Naive B cell (primary cell): ENCODE data around the gene ACTR8. TPM values are rescaled to one million over a fixed set of nuclear protein-coding genes. Genes with fewer than 3 reads are reported as not detected.

ENCODE experiments used
- ATAC-seq, 2 donors: fragments of 150-1000 bp; cut with Tn5 transposase; 2 replicates each; pipeline ENCODE4 v1.10.0; 2021; ENCODE audit warnings: low read depth in 2 of 2, mild to moderate bottlenecking in 2 of 2, moderate library complexity in 2 of 2
- DNase-seq: peaks from one replicate; pipeline ENCODE4 v3.0.0; 2022
- H3K27ac Mint-ChIP-seq, 6 donors: one replicate each; pipeline ENCODE4 v1.8.0; 2020 to 2022; ENCODE audit warnings: mild to moderate bottlenecking in 6 of 6, mixed read lengths in 6 of 6, moderate library complexity in 5 of 6, inconsistent platforms in 2 of 6
- H3K27me3 Mint-ChIP-seq, 3 donors: one replicate each; pipeline ENCODE4 v1.8.0; 2021 to 2022; ENCODE audit warnings: mixed read lengths in 3 of 3, mild to moderate bottlenecking in 1 of 3
- H3K36me3 Mint-ChIP-seq, 2 donors: one replicate each; pipeline ENCODE4 v1.8.0; 2020 to 2022; ENCODE audit warnings: mixed read lengths in 2 of 2, inconsistent platforms in 1 of 2, mild to moderate bottlenecking in 1 of 2
- H3K4me1 Mint-ChIP-seq, 3 donors: one replicate each; pipeline ENCODE4 v1.8.0; 2020 to 2022; ENCODE audit warnings: mixed read lengths in 3 of 3, inconsistent platforms in 1 of 3, mild to moderate bottlenecking in 1 of 3, moderate library complexity in 1 of 3
- H3K4me3 Mint-ChIP-seq, 8 donors: one replicate each; pipeline ENCODE4 v1.8.0; 2020 to 2022; ENCODE audit warnings: mild to moderate bottlenecking in 8 of 8, mixed read lengths in 8 of 8, moderate library complexity in 8 of 8, inconsistent platforms in 2 of 8
- H3K9me3 Mint-ChIP-seq, 7 donors: one replicate each; pipeline ENCODE4 v1.8.0; 2020 to 2022; ENCODE audit warnings: mixed read lengths in 7 of 7, mild to moderate bottlenecking in 5 of 7, inconsistent platforms in 2 of 7, moderate library complexity in 1 of 7
- polyA plus RNA-seq, 6 donors: library from polyadenylated mRNA; unstranded; fragments of 300-500 nt; fragmentation: Illumina TruSeq; gene quantifications; one replicate each; pipeline ENCODE4 v1.2.3, GENCODE V29; 2021; ENCODE audit warnings: low read depth in 6 of 6

Gene ACTR8
- polyA plus RNA-seq, 6 donors from 2014 or later = 8.3 to 26.6 (median 15.4) TPM

- H3K36me3 Mint-ChIP-seq = peaks cover 8% of the 10 kb centered on the region in 2 donors
- H3K9me3 Mint-ChIP-seq = no peaks in the 10 kb centered on the region
- no peaks in the 10 kb centered on the region for H3K27me3 Mint-ChIP-seq
- peaks cover 0 to 16% (median 7%) of the 10 kb centered on the region in 3 donors for H3K4me1 Mint-ChIP-seq
- H3K27ac Mint-ChIP-seq = peak overlapping the region in 2 of 6 donors; percentile 12 to 76
- no peak for ATAC-seq
- DNase-seq = no peak
- H3K4me3 Mint-ChIP-seq = no peak overlapping the region
Measured at GRCh38 chr3:53858096-53858741, 23.7 kb downstream of the ACTR8 start.

- peaks cover 2 to 4% of the 10 kb centered on the region in 2 donors for H3K36me3 Mint-ChIP-seq
- ATAC-seq (no peak), DNase-seq (no peak)
- H3K27me3 Mint-ChIP-seq = no peaks in the 10 kb centered on the region
- peak overlapping the region in 3 of 6 donors; percentile 29 to 44 (median 39) for H3K27ac Mint-ChIP-seq
- H3K9me3 Mint-ChIP-seq = no peaks in the 10 kb centered on the region
- H3K4me3 Mint-ChIP-seq = no peak overlapping the region
- peaks cover 0 to 14% (median 7%) of the 10 kb centered on the region in 3 donors for H3K4me1 Mint-ChIP-seq
Measured at GRCh38 chr3:53856964-53857363, 25.0 kb downstream of the ACTR8 start.

DNA sequence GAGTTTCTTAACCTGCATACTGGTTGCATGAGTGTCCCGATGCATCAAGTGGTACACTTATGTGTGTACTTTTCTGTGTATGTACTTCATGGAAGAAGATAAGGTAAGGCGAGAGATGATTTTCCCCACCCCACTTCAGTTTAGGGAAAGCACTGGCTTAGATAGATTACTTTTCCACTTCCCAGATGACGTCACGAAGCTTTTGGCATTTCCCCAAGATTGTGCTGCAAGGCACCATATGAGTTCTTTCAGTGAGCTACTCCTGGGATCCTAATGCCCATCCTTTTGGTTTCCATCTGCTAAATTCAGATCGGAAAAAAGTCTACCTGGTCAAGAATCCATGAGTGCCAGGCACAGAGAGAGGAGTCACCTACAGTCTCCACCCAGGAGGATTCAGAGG lies 31.1 kb downstream of the ACTR8 start:
- no peaks in the 10 kb centered on the region for H3K9me3 Mint-ChIP-seq
- DNase-seq (no peak), ATAC-seq (no peak)
- H3K27me3 Mint-ChIP-seq = peaks cover 19 to 40% (median 34%) of the 10 kb centered on the region in 3 donors
- no peaks in the 10 kb centered on the region for H3K36me3 Mint-ChIP-seq
- H3K27ac Mint-ChIP-seq = no peak overlapping the region
- H3K4me3 Mint-ChIP-seq = no peak overlapping the region
- peaks cover 0 to 4% (median 0%) of the 10 kb centered on the region in 3 donors for H3K4me1 Mint-ChIP-seq

DNA sequence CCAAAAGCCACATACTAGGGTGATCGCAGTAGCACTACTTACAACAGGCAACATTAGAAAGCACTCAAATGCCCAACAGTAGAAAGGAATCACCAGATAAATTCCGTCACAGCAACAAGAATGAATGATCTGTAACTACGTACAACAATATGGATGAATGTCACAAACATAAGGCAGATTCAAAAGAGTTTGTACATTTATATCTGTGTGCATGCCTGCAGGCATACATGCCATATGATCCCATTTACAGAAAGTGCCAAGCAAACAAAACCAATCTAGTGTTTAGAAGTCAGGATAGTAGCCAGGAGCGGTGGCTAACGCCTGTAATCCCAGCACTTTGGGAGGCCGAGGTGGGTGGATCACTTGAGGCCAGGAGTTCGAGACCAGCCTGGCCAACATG lies 32.0 kb downstream of the ACTR8 start:
- H3K27me3 Mint-ChIP-seq = peaks cover 24 to 44% (median 42%) of the 10 kb centered on the region in 3 donors
- H3K4me3 Mint-ChIP-seq = no peak overlapping the region

GRCh38 chr3:53846851-53847155 lies 35.1 kb downstream of the ACTR8 start:
- Mint-ChIP-seq H3K4me1 (peaks cover 10 to 23% (median 16%) of the 10 kb centered on the region in 3 donors), H3K27me3 (peaks cover 43 to 73% (median 69%) of the 10 kb centered on the region in 3 donors), H3K9me3 (no peaks in the 10 kb centered on the region), H3K27ac (peak overlapping the region in 1 of 6 donors; percentile 42), H3K36me3 (no peaks in the 10 kb centered on the region), H3K4me3 (peak overlapping the region; percentile 70 to 88 (median 72))
- no peak for ATAC-seq
- DNase-seq = no peak

More for the DNA sequence above, 32.0 kb downstream of the ACTR8 start:
- Mint-ChIP-seq H3K9me3 (no peaks in the 10 kb centered on the region), H3K36me3 (no peaks in the 10 kb centered on the region), H3K4me1 (peaks cover 4 to 6% (median 5%) of the 10 kb centered on the region in 3 donors), H3K27ac (no peak overlapping the region)
- DNase-seq = no peak
- ATAC-seq = no peak

DNA sequence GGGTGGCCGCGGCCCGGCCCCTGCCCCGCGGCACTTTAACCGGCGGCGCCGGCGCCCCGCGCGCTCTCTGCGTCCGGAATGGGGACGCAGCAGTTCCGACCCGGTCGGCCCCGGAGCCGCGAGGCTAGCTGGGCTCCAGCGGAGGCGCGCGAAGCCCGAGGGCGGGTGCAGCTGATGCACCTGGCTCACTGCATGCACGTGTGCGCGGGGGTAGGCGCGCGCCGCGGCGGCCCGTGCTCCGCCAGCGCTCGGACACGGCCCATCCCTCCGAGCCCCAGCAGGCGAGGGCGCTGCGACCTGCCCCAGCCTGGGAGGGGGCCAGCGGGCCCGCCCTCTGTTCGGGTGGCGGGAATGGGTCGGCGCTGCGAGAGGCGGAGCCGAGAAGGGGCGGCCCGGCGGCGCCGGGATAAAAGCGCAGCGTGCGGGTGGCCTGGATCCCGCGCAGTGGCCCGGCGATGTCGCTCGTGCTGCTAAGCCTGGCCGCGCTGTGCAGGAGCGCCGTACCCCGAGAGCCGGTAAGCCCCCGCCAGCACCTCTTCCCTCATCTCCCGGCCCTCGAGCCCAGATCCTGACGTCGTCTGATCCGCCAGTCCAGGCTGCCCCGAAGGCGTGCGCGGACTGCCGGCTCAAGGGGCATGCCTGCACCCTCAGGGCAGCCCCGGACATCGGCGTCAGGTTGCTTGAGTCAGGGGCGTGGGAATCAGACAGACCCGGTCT lies 35.7 kb downstream of the ACTR8 start, which contains the start of the genes CHDH and IL17RB:
Gene CHDH, minus strand, starts transcription at position 286 of the 717 bp plus-strand sequence. CDS start 22,411 bp downstream, outside the sequence.
Gene IL17RB, plus strand, starts transcription at position 435 of the 717 bp plus-strand sequence. Its CDS starts 21 bp downstream, at position 456.
- peak within 1 kb of the TSS; percentile 70 to 88 (median 72) for H3K4me3 Mint-ChIP-seq
- no peak for DNase-seq
- no peaks in the 10 kb centered on the region for H3K36me3 Mint-ChIP-seq
- peak within 1 kb of the TSS in 1 of 6 donors; percentile 42 for H3K27ac Mint-ChIP-seq
- ATAC-seq = peak; percentile 48 to 63
- peaks cover 43 to 72% (median 69%) of the 10 kb centered on the region in 3 donors for H3K27me3 Mint-ChIP-seq
- no peaks in the 10 kb centered on the region for H3K9me3 Mint-ChIP-seq
- peaks cover 10 to 23% (median 16%) of the 10 kb centered on the region in 3 donors for H3K4me1 Mint-ChIP-seq

GRCh38 chr3:53845881-53846133 lies 36.1 kb downstream of the ACTR8 start:
- no peak for DNase-seq
- Mint-ChIP-seq H3K36me3 (no peaks in the 10 kb centered on the region), H3K4me1 (peaks cover 10 to 23% (median 16%) of the 10 kb centered on the region in 3 donors), H3K9me3 (no peaks in the 10 kb centered on the region), H3K4me3 (peak overlapping the region; percentile 40 to 86 (median 72)), H3K27ac (no peak overlapping the region), H3K27me3 (peaks cover 43 to 74% (median 64%) of the 10 kb centered on the region in 3 donors)
- ATAC-seq = no peak

GRCh38 chr3:53845103-53845880 lies 36.7 kb downstream of the ACTR8 start:
- DNase-seq = no peak
- H3K27ac Mint-ChIP-seq = no peak overlapping the region
- H3K4me1 Mint-ChIP-seq = peaks cover 10 to 23% (median 16%) of the 10 kb centered on the region in 3 donors
- ATAC-seq = no peak
- no peaks in the 10 kb centered on the region for H3K36me3 Mint-ChIP-seq
- H3K4me3 Mint-ChIP-seq = peak overlapping the region; percentile 40 to 86 (median 72)
- peaks cover 43 to 78% (median 62%) of the 10 kb centered on the region in 3 donors for H3K27me3 Mint-ChIP-seq
- no peaks in the 10 kb centered on the region for H3K9me3 Mint-ChIP-seq

GRCh38 chr3:53844262-53845102 lies 37.5 kb downstream of the ACTR8 start:
- Mint-ChIP-seq H3K9me3 (no peaks in the 10 kb centered on the region), H3K4me3 (peak overlapping the region in 6 of 8 donors; percentile 49 to 86 (median 66)), H3K27me3 (peaks cover 44 to 78% (median 56%) of the 10 kb centered on the region in 3 donors), H3K4me1 (peaks cover 10 to 23% (median 16%) of the 10 kb centered on the region in 3 donors), H3K27ac (peak overlapping the region in 2 of 6 donors; percentile 52 to 85), H3K36me3 (no peaks in the 10 kb centered on the region)
- DNase-seq = no peak
- no peak for ATAC-seq

DNA sequence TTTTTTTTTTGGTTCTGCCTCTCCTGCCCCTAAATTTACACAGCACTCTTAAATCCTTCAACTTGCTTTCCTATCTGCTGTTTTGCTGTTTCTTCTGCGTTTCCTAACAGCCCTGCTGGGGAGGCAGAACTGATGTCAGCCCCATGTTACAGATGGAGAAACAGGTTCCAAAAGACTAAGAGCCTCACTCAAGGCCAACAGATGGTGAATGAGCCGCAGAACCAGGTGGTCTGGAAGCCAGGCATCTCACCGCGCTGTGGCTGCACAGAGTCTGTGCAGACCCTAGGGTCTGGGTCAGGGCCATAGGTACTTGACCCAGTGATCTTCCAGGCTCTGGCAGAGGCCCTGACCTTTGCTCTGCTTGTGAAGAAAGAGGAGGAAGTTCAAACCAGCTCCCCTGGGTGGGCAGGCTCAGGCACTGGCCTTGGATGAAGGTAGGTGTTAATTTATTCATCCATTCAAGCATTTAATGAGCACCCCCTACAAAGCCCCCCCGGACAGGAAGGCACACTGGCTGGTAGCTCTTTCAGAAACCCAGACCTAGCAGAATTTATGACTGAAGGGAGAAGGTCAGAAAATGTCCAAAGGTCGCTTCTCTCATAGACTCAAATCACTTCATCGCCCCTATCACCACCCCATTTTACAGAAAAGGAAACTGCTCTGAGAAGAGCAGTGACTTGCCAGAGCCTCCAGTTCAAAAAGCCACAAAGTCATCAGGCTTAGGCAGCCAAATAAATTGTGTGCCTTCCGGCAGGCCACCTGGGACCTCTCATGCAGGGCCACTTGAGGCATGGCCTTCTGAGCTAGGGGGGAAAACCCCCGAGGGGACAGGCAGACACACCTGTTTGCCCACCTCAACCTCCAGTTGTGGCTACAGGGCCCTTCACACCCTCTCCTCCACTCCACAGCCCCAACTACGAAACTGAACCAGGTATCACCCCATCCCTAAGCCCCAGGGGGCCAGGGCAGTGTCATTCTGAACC lies 38.5 kb downstream of the ACTR8 start:
- H3K27me3 Mint-ChIP-seq = peaks cover 46 to 77% (median 53%) of the 10 kb centered on the region in 3 donors
- no peaks in the 10 kb centered on the region for H3K9me3 Mint-ChIP-seq
- H3K27ac Mint-ChIP-seq = peak overlapping the region in 2 of 6 donors; percentile 54 to 85
- peak overlapping the region in 4 of 8 donors; percentile 25 to 67 (median 58) for H3K4me3 Mint-ChIP-seq
- DNase-seq (no peak), ATAC-seq (peak in 1 of 2 donors; percentile 35)
- no peaks in the 10 kb centered on the region for H3K36me3 Mint-ChIP-seq
- peaks cover 5 to 23% (median 16%) of the 10 kb centered on the region in 3 donors for H3K4me1 Mint-ChIP-seq

DNA sequence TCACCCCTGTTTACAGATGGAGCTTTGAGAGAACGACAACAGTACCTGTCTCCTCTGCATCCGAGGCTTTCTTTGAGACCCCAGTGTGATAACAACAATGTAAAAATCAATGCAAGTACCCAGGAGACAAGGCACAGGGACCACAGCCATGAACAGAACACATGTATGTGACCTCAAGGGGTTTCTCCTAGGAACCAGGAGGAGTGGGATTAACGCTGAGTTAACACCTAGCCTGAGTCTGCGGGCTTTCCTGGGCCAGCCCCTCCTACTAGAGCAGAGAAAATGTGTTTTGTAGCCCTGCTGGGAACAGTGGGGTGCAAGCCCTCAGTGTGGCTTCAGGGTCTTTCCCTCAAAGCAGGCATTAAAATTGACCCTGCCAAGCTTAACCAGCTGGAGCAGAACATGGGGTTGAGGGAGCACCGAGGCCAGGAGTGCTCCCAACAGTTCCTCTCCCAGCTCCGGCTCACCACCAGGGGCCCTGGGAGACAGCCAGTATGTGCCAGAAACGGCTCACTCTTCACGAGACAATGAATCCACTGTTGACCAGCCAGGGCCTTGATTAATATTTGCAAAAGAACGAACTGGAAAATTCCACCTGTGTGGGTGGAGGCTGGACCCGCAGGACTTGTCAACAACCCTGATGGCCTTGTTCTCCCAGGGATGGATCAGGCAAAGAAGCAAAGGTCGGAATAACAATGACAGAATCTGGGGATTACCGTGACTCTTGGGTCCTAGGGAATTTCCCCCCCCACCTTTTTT lies 39.3 kb downstream of the ACTR8 start:
- Mint-ChIP-seq H3K4me3 (peak overlapping the region in 1 of 8 donors; percentile 32), H3K36me3 (no peaks in the 10 kb centered on the region), H3K9me3 (no peaks in the 10 kb centered on the region), H3K27me3 (peaks cover 45 to 74% (median 53%) of the 10 kb centered on the region in 3 donors), H3K4me1 (peaks cover 5 to 23% (median 16%) of the 10 kb centered on the region in 3 donors), H3K27ac (no peak overlapping the region)
- ATAC-seq = no peak
- DNase-seq = no peak
